Fibroblast of peridontal ligament (primary cell): ENCODE results near the gene CENPU.
"Not testable (repeated sequence)": the region's sequence is repeated elsewhere in the genome, so short reads cannot be mapped to it uniquely, and the experiment has no call there.

Experiments
- DNase-seq: peaks from one replicate; pipeline ENCODE4 v3.0.0-alpha.2; 2010; ENCODE audit errors: extremely low read depth

CENPU gene

GRCh38 chr4:184733654-184734524 is at the start of gene CENPU:
Gene CENPU (minus strand): TSS chr4:184734096. CDS start chr4:184734062, 34 bp downstream.
- DNase-seq, result peak; percentile 98

DNA sequence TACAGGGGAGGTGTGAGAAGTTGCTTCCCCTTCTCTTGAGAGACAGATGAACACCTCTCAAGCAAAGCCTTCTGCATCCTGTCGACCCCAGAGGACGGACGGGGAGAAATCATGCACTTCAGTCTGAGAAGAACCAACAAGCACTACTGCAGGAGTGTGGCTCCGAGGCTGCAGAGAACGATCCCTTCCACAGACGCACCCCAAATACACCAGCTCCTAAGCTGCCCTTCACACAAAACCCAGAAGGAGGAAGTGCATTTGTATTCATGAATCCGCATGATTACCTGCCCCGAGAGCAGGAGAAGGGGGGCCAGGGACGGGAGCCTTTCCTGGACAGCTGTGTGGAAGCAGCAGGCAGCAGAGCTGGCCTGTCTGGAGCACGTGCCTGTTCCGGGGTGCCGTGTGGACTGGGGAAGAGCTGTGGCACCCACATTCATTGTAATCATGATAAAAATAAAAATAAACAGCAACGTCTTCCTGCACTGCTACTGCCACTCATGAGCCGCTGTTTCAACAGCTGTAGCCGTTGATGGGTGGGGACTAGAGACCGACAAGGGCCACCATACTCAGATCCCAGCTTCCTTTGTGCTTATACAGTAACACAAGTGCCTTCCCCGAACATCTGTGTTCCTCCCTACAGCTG is 49.0 kb upstream of the CENPU start:
- no peak for DNase-seq

DNA sequence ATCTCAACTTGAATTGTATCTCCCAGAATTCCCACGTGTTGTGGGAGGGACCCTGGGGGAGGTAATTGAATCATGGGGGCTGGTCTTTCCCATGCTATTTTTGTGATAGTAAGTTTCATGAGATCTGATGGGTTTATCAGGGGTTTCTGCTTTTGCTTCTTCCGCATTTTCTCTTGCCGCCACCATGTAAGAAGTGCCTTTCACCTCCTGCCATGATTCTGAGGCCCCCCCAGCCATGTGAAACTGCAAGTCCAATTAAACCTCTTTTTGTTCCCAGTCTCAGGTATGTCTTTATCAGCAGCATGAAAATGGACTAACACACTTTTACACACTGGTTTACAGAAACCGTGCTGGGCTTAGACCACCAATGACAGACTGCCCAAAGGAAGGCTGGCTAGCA is 45.3 kb upstream of the CENPU start:
- not testable (repeated sequence) for DNase-seq

DNA sequence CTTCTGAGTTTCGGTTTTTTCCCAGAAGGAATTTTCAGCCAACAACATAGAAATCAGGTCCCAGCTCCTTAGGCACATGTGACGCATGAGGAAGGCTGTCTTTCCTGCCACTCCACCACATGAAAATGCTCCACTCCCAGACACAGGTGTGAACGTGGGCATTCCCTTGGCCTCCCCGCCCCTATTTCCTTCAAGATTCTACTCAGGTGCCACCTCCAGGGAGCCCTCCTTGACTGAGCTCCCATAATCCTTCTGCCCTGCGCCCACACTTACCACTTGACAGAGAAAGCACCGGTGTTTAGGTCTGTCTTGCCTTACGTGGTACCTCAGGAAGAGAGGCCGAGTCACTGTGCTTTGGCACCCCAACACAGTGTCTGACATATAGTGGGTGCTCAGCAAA is 44.4 kb upstream of the CENPU start:
- no peak for DNase-seq

GRCh38 chr4:184776821-184777220 is 42.9 kb upstream of the CENPU start:
- no peak for DNase-seq

- peak; percentile 29 for DNase-seq
Measured at GRCh38 chr4:184775854-184776555, 42.1 kb upstream of the CENPU start.

DNA sequence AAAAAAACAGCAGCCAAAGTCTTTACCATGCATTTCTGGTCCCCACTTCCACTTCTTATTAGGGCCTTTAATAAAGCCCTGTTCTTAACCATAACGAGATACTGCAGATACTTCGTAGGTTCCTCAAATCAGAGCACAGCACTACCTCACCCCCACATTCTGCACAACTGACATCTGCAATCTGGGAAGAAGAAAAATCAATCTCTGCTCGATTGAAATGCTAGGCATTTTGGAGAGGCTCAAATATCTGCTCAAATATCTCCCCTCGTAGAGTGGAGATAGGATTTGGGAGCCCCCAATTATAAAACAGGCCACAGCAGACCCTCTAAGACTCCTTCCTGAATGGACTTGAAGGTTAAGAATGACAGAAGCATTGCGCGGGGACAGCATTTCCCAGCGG is 40.3 kb upstream of the CENPU start:
- DNase-seq, result no peak

DNA sequence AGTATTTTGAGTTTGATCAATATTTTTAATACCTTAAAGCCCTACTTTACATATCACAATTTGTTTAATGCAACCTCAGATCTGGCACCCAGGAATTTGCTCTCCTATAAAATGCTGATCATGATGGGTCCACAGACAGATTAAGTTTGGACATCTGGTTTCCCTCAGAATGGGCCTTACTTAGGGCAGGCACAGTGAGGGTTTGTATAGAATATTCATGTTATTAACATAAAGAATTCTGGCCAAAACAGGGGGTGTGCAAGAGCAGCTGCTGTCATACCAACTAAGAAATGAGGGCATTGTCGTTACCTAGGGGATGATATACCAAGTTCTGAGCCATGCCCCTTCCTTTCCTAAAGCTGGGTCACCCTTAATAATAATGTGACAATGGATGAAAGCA is 37.5 kb upstream of the CENPU start:
- DNase-seq, result no peak

- no peak for DNase-seq
Measured at GRCh38 chr4:184769141-184769765, 35.4 kb upstream of the CENPU start.

DNA sequence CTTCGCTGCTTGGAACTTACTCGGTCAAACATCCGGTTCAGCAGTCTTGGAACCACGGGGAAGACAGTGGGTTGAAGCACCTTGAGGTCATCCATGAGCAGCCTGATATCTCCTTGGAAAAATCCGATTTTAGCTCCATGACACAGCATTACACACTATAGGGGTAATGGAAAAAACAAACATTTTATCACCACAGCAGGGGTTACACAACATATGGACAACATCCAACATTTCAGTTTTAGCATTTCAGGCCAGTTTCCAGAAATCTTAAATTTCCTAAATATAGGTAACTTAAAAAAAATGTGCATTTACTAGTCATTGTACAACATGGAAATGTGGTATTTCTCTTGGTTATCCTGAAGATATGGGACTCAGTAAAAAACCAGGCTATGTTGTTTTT is 34.4 kb upstream of the CENPU start:
- DNase-seq, result no peak

- no peak for DNase-seq
Measured at GRCh38 chr4:184766446-184766845, 32.5 kb upstream of the CENPU start.

DNA sequence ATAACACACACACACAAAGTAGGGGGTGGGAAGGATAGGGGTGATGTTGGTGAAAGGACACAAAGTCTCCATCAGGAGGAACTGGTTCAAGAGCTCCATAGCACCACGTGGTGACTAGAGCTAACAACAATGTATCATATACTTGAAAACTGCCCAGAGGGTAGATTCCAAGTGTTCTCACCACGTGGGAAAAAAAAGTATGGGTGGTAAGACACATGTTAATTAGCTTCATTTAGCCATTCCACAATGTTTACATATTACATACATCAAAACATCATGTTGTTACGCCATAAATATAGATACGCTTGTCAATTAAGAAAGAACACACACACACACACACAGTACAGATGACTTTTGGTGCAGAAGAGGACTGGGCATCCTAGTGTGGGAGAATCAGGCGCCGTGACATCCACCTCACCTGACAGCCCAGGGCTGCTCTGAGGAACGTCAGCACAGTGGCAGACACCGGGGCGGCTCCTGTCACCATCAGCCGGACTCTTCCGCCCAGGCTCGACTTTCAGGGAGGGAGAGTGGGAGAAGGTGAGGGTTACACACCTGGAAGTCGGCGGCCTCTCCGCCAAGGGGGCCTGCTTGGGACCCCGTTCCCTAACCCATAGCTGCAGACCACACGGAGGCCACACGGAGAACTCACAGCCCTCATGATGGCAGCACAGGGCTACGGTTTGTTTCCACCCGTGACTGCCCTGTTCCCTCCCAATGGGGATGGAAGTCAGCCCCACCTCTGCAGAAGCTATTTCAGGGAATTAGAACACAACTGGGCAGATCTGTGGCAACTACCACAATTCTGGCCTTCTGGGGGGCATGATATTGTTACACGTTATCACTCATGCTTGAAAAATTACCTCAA is 31.8 kb upstream of the CENPU start:
- DNase-seq, result no peak

- no peak for DNase-seq
Measured at GRCh38 chr4:184764601-184765000, 30.7 kb upstream of the CENPU start.

DNA sequence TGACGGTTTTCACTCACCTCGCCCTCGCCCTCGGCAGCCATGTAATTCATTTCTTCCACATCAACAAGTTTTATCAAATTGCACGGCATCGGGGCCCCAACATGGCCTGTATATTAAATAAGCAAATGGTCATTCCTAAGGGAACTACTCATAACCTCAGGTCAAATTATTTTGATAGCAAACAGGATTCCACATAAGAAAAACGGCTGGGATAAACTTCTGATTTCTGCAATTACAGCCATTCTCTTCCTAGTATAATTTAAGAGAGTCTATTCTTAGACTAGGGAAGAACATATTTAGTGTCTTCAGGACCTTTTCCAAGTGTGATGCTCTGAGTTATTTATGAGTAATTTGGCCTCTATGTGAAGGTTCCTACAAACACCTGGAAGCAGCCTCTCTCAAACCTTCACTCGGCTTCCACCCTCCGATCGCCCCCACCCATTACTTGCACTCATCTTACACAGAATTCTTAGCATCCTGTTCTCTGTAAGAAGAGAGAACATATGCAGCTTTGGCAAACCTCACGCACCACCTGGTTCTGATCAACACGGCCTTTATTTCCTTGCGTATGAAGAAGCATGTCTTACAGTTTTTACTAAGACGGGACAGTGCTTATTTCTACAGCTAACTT is 29.4 kb upstream of the CENPU start:
- peak; percentile 38 for DNase-seq

DNA sequence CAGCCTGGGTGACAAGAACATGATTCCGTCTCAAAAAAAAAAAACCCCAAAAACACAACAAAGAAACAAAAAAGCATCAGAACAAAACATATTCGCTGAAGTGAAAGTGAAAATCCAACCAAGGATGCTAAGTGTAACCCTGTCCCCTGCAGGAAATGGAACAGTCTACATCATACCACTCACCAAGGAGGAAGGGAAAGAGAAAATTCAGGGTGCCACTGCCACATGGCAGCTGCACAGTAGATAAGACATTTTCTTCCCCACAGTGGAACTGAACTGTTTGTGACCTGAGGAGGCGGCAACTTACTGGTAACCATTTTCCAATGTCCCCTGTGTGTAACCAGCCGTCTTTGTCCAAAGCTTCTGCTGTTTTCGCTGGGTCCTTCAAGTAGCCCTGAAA is 28.2 kb upstream of the CENPU start:
- no peak for DNase-seq

- no peak for DNase-seq
Measured at GRCh38 chr4:184760681-184761080, 26.8 kb upstream of the CENPU start.

- DNase-seq, result peak; percentile 78
Measured at GRCh38 chr4:184757810-184758209, 23.9 kb upstream of the CENPU start.

DNA sequence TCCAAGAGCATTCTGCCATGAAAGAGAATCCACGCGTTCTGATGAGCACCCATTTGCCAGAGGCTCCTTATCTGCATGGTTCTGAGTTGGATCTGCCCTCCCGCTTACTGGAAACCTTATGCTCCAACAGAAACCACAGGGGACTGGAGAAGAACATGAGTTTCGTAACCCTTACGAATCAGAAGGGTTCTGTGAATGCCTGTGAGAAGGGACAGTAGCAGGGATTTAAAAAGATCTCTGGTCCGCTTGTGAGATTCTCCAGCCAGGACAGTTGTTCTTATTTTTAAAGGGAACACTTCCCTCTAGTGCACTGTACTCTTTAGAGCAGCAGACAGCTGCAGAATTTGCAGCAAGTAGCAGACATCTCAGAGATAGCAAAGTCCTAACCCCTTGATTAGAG is 22.5 kb upstream of the CENPU start:
- DNase-seq, result peak; percentile 70

- DNase-seq, result peak; percentile 18
Measured at GRCh38 chr4:184755278-184755677, 21.4 kb upstream of the CENPU start.

GRCh38 chr4:184752496-184753275 is 18.8 kb upstream of the CENPU start:
- no peak for DNase-seq
